NCI-H187 treated with DMSO at 0.1 percent for 48 hours (cell line): ENCODE measurements around the gene CACNG5.

Experiments used
- DNase-seq: peaks from one replicate; lab custom pipeline; 2025; lab: John Stamatoyannopoulos, UW

CACNG5 gene, protein sequence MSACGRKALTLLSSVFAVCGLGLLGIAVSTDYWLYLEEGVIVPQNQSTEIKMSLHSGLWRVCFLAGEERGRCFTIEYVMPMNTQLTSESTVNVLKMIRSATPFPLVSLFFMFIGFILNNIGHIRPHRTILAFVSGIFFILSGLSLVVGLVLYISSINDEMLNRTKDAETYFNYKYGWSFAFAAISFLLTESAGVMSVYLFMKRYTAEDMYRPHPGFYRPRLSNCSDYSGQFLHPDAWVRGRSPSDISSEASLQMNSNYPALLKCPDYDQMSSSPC

DNA sequence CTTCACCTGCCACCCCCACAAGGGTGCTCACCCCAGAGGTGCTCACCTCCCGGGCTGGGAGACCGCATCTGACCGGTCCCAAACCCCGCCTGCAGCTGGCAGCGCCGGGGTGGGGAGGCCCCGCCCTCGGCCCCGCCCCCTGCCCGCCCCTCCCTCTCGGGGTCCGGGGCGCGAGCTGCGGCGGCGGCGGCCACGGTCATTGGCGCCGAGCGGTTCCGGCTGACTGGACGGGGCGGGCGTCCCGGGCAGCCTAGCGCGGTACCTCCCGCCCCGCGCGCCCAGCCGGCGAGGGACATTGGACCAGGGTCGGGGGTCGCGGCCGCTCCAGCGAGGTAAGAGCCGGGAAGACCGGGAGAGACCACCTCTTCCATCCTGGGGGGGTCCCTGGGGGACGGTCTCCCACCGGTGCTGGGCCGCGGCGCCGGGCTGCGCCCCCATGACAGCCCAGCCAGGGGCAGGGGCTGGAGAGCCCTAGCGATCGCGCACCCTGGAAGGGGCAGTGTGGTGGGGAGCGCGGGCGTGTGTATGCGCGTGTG lies at the start of gene CACNG5:
TSS of gene CACNG5 (plus strand) at position 199 of the 536 bp plus-strand sequence. CDS start 42,216 bp downstream, outside the sequence.
- DNase-seq, result no peak

DNA sequence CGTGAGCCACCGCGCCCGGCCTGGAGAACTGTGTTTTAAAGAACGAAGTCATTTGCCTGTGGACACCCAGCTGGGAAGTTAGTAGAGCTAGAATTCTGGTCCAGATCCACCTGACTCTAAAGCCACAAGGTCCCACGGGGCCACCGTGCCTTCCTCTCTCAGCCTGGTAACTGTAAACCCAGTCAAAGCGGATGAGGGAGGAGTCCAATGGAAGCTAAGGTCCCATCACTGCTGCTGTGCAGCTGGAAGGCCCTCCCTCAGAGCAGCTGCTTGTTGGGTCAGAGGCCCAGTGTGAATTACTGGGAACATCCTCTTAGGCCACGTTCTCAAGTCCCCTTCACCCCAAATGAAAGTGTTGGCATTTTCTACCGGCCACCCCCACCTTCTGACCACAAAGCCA lies 48.8 kb upstream of the CACNG5 start:
- DNase-seq, result no peak

GRCh38 chr17:66787914-66788313 lies 47.0 kb upstream of the CACNG5 start:
- no peak for DNase-seq

DNA sequence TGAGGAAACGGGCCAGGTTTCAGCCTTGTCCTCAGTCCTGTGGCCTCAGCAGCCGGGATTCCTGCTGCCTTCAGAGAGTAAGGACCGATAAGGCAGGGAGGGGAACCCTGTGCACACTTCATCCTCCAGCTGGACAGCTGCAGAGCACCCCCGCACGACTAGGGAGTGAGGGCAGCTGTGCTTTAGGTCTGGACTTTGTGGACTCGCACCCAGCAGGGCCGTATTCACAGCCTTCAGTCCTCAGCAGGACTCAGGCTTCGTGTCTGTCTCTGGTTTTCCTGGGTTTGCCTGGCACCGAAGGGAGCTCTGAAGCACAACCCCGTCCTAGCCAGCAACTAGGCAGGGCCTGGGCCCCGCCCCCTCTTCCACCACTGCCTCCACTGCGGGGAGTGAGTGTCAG lies 45.8 kb upstream of the CACNG5 start:
- DNase-seq, result no peak

DNA sequence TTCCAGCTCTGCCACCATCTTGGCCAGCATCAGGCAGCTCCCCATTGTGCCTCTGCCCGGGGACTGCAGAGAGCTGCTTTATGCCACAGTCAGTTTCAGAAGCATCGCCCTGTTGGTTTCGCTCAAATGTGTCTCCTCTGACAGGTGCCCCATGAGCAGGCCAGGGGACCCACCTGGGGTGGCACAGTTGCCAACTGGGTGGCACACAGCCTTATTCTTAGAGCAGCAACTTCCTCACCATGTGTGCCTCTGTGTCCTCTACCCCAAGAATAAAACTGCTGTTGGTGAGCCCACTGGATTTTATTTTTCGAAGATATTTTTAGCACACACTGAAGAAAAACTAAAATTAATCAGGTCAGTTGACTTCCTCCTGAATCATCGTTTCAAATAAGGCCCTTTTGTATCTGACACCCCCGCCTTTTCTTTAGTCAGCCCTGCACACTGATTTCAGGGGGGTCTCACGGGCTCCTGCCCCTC lies 44.9 kb upstream of the CACNG5 start:
- no peak for DNase-seq

DNA sequence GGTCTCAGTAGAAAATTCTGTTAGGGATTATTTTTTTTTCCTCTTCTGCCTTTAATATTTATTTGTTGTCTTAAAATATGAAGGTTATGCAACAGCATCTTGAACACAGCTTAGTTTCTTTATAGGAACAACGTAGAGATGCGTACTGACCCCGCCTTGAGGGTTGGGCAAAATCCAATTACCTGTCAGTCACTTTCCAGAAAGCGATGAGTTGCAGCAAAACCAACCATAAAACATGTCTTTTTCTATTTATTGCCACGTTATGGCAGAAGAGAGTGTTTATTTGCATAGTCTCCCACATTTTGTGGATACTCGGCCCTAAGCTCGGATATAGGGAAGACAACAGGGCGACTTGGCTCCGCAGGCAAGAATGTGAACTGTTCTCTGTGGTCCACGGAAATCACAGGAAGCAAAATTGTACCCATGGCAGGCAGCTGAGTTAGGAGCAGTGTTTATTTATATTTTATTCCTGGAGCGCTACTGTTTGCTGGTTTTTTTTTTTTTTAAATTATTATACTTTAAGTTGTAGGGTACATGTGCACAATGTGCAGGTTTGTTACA lies 44.3 kb upstream of the CACNG5 start:
- DNase-seq, result no peak

DNA sequence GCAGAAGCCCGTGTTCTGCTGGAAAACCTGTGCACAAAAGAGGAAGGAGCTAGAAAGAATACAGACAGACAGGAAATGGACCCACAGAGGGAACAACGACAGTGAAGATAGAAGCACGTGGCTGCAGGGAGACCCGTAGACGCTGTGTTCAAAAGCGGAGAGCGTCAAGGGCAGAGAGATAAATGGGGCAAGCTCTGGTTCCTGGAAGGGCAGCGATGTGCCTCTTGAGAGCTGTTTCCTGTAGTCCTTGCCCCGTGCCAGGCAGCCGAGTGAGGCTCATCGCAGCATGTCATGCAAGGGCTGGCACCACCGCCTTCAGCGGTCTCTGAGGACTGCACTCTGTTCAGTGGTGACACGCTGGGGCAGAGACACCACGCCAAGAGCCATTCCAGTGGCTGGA lies 43.6 kb upstream of the CACNG5 start:
- DNase-seq, result no peak

DNA sequence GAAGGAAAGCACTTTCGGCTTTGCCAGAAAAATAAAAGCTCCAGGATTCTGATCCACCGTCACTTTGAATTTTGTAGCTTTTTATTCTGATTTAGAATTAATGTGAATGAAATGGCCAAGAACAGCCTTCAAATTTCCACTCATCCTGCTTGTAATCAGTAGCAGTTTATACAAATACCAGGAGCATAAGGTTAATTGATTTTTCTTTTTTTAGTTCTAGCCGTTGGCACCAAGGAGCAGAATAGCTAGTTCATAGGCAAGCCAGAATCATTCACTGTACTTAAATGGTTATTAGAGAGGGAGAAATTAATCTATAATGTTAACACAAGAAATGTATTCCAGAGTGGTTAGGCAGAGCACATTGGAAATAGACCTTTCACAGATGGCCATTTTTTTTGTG lies 41.1 kb upstream of the CACNG5 start:
- no peak for DNase-seq

DNA sequence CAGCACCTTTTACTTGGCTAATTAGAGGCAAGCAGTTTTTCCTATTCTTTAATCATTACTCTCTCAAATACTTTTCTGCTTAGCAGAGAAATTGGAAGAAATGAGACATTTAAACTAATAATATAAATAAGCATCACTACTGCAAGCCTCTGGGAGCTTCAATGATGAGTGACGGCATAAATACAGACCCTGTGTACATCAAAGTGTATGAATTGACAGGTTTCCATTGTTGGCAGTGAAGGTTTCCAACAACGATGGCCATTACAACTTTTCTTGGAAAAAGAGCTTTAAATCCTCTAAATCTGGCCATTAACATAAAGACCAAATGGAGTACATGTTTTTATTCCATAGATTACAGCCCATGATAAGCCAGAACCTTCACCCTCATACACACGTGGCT lies 39.4 kb upstream of the CACNG5 start:
- DNase-seq, result no peak

DNA sequence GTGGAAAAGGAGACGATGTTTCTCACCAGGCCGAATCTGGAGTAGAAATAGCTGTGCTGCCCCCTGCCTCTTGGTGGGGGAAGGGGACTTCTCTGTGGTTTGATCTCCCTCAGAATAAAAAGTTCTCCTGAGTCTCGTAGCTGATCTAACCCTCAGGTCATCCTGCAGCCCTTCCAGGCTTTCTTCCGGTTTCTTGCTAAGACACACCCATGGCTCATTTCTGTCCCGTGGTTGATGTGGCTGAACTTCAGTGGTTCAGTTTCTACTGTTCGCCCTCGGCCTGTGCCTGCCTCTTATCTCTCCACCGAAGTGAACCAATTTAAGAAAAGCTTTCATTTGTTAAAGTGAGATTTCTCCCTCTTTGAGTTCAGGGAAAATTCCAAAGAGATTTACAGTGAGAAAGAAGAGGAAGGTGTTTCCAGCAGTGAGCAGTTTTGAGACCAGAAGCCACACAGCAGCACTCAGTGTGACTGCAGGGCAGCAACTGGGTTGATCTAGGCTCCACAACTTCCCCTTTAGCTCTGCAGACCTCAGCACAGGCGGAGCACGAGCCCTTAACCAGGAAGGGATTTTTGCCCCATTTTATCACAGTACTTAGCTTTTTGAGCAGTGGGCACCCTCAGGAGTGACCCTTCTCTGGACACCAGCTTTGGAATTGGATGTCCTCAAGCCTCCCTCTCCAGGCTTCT lies 34.9 kb upstream of the CACNG5 start:
- no peak for DNase-seq

DNA sequence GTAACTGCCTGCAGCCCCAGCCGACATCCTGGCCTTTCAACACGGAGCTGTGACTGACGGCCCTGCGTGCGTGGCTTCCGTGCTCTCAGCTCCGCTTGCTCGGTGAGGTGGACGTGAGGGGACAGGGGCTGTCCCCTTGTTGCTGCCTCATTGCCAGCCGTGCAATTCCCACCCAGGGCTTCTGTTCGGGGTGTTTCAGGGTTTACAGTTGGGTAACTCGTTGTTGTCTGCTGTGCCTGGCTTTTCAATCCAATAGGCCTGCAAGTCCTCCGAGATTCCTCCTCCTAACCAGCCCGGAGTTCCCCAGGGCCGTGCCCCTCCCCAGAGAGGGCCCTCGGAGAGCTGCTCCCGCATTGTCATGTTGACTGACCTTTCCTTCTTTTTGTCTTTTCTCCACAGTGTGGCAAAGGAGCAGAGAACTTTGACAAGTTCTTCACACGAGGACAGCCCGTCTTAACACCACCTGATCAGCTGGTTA lies 31.4 kb upstream of the CACNG5 start:
- DNase-seq, result no peak

- no peak for DNase-seq
Measured at GRCh38 chr17:66805567-66805966, 29.4 kb upstream of the CACNG5 start.

GRCh38 chr17:66807182-66807581 lies 27.7 kb upstream of the CACNG5 start:
- DNase-seq, result no peak

DNA sequence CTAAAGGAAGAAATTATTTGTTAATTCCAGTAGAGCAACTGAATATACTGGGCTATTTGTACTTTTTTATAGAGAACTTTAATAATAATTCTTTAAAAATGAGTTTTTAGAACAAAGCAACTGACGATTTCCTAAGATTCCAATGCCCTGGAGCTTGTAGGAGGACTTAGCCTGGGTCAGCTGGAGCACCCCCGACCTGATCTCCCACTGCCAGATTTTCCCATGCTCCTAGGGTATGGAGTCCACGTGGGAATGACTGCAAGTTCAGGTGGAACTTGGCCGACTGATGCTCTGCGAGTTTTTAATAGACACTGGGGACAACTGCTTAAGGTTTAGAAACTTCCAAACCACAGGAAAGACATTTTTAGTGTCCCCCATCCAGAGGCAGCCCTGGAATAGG lies 25.5 kb upstream of the CACNG5 start:
- DNase-seq, result no peak

GRCh38 chr17:66810951-66811682 lies 23.8 kb upstream of the CACNG5 start:
- DNase-seq, result no peak

DNA sequence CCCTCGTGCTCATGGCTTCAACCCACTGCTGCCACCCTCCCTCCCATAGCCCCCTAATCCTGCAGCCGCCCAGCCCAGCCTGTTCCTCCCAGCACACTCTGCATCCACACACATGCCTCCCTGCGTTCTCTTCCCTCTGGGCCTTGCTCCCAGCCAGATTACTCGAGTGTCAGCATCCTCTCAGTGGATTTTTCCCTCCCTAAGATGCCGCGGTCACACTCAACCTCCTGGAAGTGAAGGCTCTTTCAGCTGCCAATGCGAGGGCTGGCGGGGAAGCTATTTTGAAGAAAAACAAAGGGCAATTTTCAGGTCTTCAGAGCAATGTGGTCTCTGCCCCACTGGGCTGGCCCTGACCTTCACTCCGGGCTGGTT lies 23.2 kb upstream of the CACNG5 start:
- no peak for DNase-seq

GRCh38 chr17:66812571-66812970 lies 22.3 kb upstream of the CACNG5 start:
- no peak for DNase-seq

DNA sequence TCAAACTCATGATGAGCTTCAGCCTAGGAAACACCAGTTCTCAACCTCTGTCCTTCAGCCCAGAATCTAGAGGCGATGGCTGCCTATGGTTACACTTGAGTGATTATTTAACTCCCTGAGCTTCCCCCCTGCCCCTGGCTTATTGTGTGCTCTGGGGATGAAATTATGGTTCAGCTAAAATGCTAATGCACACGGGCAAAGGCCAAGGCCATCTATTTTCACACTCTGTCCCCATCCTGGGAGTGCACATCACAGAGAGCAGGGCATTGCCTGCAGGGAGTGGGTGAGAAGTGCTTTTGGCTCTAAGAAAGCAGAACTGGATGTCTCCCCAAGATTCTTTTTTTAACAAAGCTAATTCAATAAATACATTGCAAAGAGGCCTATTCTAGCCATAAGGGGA lies 21.6 kb upstream of the CACNG5 start:
- no peak for DNase-seq

GRCh38 chr17:66814026-66814425 lies 20.9 kb upstream of the CACNG5 start:
- no peak for DNase-seq

- no peak for DNase-seq
Measured at GRCh38 chr17:66814570-66814969, 20.3 kb upstream of the CACNG5 start.

DNA sequence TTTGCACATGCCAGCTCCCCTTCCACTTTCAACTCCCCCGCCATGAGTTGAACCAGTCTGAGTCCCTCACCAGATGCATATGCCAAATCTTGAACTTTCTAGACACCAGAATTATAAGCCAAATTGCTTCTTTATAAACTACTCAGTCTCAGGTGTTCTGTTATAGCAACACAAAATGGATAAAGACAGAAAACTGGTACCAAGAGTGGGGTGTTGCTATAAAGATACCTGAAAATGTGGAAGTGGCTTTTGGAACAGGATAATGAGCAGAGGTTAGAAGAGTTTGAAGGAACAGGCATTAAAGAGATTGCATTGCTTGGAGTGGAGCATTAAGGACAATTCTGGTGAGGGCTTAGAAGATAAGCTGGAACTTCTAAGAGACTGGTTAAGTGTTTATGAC lies 17.2 kb upstream of the CACNG5 start:
- DNase-seq, result no peak

DNA sequence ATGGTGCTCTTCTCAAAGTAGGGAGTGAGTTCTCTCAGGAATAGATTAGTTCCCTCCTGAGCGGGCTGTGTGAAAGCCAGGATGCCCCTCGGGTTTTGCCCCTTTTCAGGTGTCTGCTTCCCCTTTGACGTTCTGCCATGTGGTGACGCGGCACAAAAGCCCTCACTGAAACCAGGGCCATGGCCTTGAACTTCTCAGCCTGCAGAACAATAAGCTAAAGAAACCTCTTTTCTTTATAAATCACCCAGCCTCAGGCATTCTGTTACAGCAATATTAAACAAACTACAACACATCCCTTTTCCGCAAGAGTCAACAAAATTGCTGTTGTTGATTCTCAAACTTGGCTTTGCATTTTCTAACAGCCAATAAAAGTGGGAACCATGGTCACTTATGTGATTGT lies 15.5 kb upstream of the CACNG5 start:
- DNase-seq, result no peak
